Glomerular visceral epithelial cell (primary cell): ENCODE measurements around the gene PTPRC.

Source experiments
- DNase-seq: peaks from one replicate; pipeline ENCODE4 v3.0.0-alpha.2; 2016; ENCODE audit errors: extremely low spot score

PTPRC gene

DNA sequence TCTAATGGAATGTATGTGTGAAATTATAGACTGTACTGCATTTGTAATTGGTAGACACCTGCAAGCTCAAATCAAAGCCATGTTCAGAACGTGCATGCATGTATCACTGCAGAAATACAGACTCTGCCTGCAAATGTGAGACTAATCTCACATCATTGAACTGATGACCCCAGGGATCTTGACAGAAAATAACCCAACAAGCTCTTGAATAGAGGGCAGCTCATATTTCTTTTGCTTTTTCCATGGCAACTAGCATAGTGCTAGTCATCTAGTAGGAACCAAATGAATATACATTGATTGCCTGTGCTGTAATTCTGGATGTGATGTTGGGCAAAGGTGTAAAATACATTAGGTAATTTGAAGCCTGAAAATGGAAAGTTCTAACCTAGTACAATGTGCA is 62.4 kb downstream of the PTPRC start:
- no peak for DNase-seq

DNA sequence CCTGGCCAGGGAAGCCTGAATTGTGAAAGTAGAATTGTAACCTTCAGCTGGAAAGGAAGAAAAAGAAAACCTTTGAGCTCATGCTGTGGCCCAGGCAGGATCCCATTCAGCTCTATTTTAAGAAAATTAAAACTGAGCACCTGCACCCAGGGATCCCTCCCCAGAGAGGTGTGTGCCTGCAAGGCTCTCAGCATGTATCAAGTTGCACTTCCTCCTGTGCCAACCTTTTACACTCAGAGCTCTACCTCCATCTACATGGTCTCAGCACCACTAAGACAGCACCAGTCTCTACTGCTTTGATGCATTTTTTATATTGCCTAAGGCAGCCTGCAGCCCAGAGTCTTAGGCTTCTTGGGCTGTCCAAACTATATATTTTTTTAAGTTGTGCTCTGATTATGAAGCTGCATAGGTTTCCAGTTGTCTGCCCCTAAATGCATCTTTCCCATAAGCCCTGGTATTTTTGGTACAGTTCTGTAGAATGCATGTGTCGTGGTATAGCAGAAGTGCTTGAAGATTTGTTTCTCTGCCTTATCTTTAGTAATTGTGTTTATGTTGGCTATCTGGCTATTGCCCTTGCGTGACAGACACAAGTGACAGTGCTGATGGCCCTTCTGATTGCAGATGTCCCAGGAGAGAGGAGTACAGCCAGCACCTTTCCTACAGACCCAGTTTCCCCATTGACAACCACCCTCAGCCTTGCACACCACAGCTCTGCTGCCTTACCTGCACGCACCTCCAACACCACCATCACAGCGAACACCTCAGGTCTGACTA is 63.1 kb downstream of the PTPRC start:
- no peak for DNase-seq

DNA sequence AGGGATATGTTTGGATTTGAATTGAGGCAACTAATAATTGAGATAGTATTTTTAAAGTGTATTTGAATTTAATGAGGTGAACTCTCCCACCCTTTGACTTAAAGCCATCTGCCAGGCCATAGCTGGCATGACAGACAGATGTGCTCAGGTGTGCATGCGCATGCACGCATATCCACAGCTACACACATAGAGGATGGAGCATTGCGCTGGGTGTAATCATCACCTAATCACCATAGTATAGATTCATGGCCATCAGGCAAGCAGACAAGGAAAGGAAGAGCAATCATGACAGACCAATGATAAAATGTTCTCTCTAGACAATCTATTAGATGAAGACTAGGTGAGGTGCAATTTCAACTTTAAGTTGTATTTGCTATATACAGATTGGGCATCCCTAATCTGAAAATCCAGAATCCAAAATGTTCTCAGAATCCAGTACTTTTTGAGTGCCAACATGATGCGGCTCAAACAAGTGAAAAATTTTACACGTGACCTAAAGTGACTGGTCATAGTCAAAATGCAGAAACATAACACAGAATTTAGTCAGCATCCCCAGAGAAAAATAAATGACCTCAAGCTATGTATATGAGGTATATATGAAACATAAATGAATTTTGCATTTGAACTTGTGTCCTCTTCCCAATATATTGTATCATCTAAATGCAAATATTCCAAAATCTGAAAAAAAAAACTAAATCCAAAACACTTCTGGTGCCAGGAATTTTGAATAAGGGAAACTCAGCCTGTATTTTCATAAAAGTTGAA is 70.1 kb downstream of the PTPRC start:
- DNase-seq: no peak

DNA sequence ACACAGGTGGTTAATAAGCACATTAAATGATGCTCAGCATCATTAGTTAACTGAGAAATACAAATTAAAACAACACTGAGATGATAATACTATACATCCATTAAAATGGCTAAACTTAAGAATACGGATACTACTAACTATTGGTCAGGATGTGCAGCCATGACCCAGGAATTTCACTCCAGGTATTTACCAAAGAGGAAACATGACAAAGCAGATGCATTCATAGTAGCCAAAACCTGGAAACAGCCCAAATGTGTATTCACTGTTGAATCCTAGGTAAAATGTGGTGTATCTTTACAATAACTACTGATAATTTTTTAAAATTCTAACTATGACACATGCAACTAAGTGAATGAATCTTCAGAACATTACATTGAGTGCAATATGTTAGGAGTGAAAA is 73.0 kb downstream of the PTPRC start:
- no peak for DNase-seq

DNA sequence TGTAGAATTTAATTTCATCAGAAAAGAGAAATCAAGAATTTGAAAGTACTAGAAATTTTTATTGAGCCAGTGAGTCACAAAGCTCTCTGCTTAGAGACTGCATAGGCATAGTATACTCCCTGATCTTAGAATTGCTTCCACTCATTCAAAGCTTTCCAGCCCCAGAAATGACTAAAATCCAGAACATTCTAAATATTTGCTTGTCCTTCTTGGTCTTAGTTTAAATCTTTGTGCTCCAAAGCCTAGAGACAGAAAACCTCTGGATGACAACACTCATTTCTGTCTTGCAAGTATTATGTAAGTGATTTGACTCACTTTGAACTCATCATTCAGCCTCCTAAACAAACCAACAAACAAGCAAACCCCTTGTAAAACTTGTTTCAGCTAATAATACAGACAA is 74.2 kb downstream of the PTPRC start:
- no peak for DNase-seq

DNA sequence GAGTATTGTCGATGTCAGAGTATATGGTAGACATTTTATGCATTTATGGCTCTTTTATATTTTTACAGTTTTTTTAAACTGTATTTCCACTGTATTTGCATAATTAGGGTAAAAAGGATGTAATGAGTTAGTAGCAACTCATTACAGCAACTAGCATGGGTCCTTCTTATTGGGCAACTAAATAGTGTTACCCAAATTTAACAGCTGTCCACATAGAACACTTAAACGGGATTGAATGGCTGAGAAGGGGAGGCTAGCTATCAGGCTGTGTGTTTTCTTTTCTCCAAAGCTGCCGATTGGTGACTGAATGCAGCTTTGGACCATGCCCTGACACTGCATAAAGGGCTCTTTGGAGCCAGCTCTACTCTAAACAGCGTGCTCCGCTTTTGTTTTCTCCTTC is 75.4 kb downstream of the PTPRC start:
- DNase-seq: no peak

DNA sequence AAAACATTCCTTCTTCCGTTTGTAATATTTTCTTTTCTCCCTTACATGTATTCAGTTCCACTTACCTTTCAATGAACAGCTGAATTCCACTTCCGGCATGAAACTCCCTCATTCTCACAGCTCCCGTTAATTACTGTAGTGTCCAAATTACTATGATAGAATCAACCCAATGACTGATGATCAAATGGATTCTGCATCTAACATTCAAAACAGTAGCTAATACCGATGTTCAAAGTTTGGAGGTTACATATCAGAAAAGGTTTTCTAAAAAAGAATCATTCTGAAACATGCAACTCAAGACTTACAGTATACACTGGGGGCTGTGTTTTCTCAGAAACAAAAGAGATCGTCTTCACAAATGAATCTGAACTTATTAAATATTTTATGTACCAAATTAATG is 77.2 kb downstream of the PTPRC start:
- DNase-seq: no peak

DNA sequence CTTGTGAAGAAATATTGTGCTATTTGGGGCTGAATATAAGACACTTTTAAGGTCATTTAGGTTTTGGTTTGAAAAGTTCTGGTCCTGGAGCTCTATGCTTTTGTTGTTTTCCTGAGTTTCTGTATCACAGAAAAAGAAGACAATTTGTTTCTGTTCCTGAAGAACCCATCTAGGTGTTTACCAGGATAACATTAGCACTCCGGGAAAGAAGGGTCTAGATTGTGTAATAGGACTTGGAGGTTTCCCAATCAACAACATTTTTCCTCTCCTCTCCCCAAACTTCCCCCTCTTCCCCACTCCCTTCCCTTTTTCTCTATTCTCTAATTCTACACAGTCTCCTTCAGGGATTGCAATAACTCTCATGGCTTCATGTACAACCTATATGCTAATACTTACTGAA is 78.7 kb downstream of the PTPRC start:
- DNase-seq: no peak

DNA sequence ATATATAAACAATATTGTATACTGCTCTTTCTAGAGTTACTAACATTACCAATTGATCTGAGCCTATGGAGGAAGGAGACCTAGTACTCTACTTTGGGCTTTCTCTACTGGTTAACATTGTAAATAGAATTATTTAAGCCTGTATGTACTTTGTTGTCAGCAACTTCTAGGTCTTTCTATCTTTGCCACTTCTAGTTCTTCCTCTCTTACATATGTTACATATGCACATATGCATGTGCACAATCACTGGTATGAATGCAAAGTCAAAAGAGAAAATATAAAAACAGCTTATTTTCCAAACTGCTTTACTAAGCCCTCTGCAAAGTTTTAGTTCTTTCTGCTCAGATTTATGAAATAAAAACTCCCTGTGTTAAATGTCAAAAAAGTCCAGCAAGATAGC is 84.3 kb downstream of the PTPRC start:
- DNase-seq: no peak

DNA sequence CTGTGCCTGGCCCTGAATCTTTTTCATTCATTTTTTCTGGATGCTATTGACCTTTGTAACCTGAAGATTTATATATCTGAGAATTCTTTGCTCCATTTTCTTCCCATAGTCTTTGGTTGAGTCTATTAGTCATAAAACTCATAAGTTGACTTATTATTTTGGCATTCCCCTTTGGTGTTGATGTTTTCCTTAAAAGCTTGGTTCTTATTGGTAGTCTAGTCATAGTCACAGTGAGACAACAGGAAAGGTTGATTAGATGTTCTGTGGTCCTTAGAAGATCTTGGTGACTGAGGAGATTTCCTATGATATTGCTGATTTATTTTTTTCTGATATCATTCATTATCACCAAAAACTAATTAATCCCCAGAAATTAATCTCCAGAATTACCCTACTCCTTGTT is 86.2 kb downstream of the PTPRC start:
- DNase-seq: no peak

DNA sequence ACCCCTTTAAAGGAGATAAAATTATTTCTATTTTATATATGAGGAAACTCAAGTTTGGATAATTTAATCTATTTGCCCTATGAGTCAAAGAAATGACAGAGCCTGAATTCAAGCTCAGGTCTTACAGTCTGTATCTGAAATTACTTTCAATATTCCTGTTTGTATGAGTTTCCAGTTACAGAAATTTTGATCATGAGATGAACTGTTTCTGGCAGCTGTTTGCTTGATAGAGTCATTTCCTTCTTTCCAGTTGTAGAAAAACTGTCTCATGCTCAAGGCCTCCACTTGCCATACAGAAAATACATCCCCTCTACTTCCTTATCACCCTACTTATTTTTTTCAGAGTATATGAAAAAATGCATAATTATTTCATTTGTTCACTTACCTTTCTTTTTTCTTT is 87.6 kb downstream of the PTPRC start:
- no peak for DNase-seq

DNA sequence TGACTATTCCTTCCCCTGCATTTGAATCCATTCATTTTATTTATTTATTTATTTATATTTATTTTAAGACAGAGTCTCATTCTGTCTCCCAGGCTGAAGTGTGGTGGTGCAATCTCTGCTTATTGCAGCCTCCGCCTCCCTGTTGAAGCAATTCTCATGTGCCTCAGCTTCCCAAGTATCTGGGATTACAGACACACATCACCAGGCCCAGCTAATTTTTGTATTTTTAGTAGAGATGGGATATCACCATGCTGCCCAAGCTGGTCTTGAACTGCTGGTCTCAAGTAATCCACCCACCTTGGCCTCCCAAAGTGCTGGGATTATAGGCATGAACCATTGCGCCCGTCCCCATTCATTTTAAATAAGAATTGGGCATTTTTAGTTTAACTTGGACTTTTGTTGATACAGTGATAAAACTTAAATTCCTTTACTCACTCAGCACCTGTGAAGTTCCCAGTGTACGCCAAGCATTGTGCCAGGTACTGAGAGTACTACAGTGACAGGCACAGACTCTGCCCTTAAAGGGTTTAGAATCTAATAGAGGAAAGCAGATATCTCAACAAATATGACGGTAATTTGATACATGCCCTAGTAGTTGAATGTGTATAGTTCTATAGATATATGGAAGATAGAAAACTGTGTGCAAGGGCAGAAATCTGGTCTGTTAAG is 90.5 kb downstream of the PTPRC start:
- DNase-seq: no peak

DNA sequence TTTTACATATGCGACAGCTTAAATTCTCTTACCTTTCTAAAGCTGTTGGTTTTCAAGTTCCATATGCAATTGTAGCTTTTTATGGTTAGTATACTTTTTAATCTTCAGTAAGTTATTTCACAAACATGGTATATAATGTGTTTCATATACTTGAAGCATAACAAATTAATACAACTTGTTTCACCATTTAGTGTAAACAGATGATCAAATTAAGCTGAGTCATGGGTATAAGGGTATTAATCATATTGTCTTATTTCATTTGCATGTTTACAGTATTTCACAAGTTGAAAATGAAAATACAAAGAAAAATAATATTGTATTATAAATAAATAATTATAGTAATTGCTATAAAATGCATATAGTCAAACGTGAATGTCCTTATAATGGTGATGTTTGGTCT is 92.1 kb downstream of the PTPRC start:
- DNase-seq: no peak

DNA sequence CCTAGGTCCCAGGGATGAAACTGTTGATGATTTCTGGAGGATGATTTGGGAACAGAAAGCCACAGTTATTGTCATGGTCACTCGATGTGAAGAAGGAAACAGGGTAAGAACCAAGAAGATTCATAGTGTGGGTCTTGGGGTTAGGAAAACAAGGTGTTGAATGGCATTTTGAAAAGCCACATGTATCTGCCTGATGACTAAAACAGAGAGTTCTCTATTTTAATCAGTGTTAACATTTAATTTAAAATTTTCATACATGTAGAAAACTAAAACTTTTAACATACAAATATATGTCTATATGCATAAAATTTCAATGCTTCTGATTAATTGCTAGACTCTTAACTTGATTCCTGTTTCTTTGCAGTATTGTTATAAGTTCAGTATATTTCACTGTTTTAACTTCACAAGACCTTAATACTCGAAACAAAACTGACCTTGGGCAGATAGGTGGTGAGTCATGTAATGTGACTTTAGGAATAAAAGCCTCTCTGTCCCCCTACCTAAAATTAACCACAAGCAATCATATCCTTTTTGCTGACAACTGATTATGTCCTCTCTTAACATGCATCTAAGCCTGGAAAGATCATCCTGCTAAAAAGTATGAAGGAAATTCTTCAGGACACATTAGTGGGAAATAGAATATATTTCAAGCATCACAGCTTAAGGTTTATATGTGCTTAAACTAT is 95.6 kb downstream of the PTPRC start:
- DNase-seq: no peak

DNA sequence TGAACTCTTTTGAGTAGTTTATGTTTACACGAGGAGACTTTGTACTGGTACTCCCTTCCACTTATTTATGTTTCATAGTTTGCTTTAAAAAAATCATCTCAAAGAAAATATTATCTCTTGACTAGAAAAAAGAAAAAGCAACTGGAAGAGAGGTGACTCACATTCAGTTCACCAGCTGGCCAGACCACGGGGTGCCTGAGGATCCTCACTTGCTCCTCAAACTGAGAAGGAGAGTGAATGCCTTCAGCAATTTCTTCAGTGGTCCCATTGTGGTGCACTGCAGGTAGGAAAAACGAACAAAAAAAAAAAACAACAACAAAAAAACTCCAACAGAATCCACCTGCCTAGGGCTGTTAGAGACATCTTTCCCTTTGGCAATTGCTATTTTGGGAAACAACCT is 102.9 kb downstream of the PTPRC start:
- peak; percentile 9 for DNase-seq

DNA sequence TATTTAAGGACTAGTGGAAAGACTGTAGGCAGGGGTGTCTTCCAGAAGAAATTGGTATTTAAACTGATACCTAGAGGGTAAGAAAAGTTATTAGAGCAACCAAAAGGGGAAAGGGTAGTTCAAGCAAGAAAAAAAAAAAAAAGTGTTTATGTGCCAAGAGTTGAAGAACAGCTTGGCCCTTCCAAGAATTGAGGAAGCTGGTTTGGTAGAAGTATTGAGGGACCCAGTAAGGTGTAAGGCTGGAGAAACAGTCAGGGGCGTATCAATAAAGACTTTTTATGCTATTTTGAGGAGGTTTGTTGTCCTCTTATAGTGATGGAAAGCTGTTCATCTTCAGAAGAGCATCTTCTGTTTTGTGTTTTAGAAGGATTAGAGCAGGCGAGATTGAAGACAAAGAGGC is 108.3 kb downstream of the PTPRC start:
- DNase-seq: no peak

DNA sequence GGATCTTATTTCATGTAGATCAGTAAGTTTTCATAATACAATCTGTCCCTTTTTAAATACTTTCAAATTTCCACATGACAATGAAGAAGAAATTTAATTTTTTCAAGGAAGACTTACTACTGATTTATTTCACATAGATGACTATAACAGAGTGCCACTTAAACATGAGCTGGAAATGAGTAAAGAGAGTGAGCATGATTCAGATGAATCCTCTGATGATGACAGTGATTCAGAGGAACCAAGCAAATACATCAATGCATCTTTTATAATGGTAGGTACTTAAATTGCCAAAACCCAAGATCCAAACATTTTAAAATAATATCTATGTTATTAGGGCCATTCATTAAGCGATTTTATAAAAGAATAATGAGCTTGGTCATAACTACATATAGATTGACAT is 110.4 kb downstream of the PTPRC start:
- DNase-seq: no peak

DNA sequence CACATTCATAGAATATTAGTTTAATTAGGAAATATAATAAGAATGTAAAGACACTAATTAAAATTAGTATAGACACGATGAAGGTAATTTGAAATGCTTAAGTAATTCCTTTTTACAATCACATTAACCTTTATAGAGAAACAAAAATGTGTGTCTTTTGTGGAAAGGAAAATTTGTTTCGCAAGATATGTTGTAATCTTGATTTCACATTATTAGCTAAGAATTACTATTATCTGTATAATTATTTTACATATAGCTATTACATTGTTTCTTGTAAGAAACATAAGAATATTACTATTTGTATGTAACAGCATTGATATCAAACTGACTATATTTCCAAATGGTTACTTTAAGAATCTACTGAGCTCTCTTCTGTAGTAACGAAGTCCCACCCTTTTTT is 111.2 kb downstream of the PTPRC start:
- DNase-seq: no peak

DNA sequence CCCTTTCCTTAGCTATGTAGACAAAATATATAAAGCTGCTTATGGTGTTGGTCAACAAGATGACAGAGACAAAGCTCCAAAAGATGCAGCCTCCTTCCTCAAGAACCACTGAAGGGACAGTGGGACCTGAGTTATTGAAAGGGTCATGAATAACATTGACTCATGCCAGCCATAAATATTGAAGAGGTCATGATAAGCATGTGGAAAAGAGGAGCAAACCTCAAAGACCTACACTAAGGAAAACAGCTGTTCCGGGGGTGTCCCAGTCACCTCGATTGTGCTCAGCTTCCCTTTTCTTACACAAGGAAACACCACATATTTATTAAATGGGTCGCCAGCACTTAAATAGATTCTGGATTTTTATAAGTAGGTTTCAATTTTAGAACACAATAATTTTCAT is 112.9 kb downstream of the PTPRC start:
- no peak for DNase-seq

DNA sequence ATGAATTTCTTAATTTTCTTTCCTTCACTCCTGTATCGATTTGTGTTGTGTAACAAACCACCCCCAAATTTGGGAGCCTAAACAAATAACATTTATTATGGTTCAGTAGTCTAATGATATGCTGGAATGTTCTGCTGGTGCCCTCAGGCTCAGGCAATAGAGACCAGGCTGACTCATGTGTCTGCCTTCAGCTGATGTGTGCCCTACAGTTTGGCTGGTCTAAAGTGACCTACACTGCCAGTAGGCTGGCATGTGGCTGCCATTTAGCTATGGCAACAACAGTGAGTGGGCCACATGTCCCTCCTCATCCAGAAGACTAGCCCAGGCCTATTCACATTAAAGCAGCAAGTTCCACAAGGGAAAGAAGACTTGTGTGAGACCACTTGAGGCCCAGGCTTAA is 115.8 kb downstream of the PTPRC start:
- no peak for DNase-seq

DNA sequence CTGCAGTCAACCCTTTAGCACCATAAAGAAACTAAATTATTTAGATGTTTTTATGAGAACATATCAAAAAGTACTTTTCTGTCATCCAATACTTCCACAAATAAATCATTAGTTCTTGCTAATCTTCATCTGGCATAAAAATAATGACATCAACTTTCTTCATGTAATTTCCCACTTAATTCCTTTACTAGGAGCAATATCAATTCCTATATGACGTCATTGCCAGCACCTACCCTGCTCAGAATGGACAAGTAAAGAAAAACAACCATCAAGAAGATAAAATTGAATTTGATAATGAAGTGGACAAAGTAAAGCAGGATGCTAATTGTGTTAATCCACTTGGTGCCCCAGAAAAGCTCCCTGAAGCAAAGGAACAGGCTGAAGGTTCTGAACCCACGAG is 116.9 kb downstream of the PTPRC start:
- no peak for DNase-seq

DNA sequence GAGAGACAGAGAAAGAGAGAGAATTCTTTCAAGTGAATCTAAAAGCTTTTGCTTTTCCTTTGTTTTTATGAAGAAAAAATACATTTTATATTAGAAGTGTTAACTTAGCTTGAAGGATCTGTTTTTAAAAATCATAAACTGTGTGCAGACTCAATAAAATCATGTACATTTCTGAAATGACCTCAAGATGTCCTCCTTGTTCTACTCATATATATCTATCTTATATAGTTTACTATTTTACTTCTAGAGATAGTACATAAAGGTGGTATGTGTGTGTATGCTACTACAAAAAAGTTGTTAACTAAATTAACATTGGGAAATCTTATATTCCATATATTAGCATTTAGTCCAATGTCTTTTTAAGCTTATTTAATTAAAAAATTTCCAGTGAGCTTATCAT is 117.6 kb downstream of the PTPRC start:
- DNase-seq: no peak
